Panc1 (cell line): ENCODE results near the gene TEX22. TPM values are rescaled to one million over a fixed set of nuclear protein-coding genes. Genes with fewer than 3 reads are reported as not detected.

ENCODE experiments used
- ATAC-seq: fragments of 200-7000 bp; cut with Tn5 transposase; 2 replicates; pipeline ENCODE4 v1.9.1; 2020; ENCODE audit warnings: mild to moderate bottlenecking, moderate library complexity
- BruUV-seq: library from RNA; stranded (reverse); fragments of 400-500 nt; replicated peaks from 2 replicates; lab custom pipeline; 2021; lab: Mats Ljungman, UMichigan
- CTCF ChIA-PET: fragments of 300-600 bp; sonication (Branson Sonifier 250); formaldehyde crosslinking; loops from one replicate; lab custom pipeline; 2022; ENCODE audit warnings: antibody characterized with exemption; lab: Charles Lee
- POLR2A ChIA-PET: fragments of 300-600 bp; sonication (Branson Sonifier 250); formaldehyde crosslinking; loops from one replicate; lab custom pipeline; 2022; ENCODE audit warnings: antibody characterized with exemption; lab: Charles Lee
- DNase-seq: peaks from one replicate; pipeline ENCODE4 v3.0.0-alpha.2; 2010; ENCODE audit warnings: low read depth, low spot score
- H3K27ac ChIP-seq: 2 replicates; pipeline ENCODE4 v1.5.1; 2011; ENCODE audit warnings: mild to moderate bottlenecking, low read length, inconsistent platforms
- H3K27me3 ChIP-seq: fragments of 200-500 bp; sonication (Bioruptor generic); 2 replicates; pipeline ENCODE4 v1.6.0; 2014; ENCODE audit warnings: low read length, inconsistent platforms; ENCODE audit not compliant: control insufficient read depth, insufficient read depth
- H3K36me3 ChIP-seq: fragments of 200-500 bp; sonication (Bioruptor generic); 2 replicates; pipeline ENCODE4 v1.5.1; 2014; ENCODE audit warnings: inconsistent platforms, mild to moderate bottlenecking, low read length, moderate library complexity; ENCODE audit not compliant: control insufficient read depth, insufficient read depth
- H3K4me1 ChIP-seq: 2 replicates; pipeline ENCODE4 v1.5.1; 2011; ENCODE audit warnings: inconsistent platforms, mild to moderate bottlenecking, low read length, moderate library complexity; ENCODE audit not compliant: control insufficient read depth, insufficient read depth
- H3K4me3 ChIP-seq, 2 experiments: 2 replicates each; pipeline ENCODE4 v1.5.1; 2011 to 2012; ENCODE audit warnings: low read depth in 2 of 2, low read length in 2 of 2, mild to moderate bottlenecking in 2 of 2, inconsistent platforms in 1 of 2, moderate library complexity in 1 of 2
- H3K9me3 ChIP-seq: fragments of 200-500 bp; sonication (Bioruptor generic); 2 replicates; pipeline ENCODE4 v1.5.1; 2014; ENCODE audit warnings: low read depth, mild to moderate bottlenecking, inconsistent platforms, low read length, moderate library complexity; ENCODE audit not compliant: control insufficient read depth, insufficient read depth
- CTCF ChIP-seq: fragments of 450-650 bp; IDR thresholded peaks from 2 replicates; pipeline ENCODE4 v1.5.1; 2017; ENCODE audit warnings: mild to moderate bottlenecking
- POLR2AphosphoS5 ChIP-seq: IDR thresholded peaks from 2 replicates; pipeline ENCODE4 v1.6.1; 2012; ENCODE audit warnings: mild to moderate bottlenecking, low read depth, low read length, moderate library complexity
- SIN3A ChIP-seq: IDR thresholded peaks from 2 replicates; pipeline ENCODE4 v1.6.1; 2012; ENCODE audit warnings: low read depth, mild to moderate bottlenecking, low read length, moderate library complexity, borderline replicate concordance; ENCODE audit not compliant: insufficient read depth
- TCF7L2 ChIP-seq: IDR thresholded peaks from 2 replicates; pipeline ENCODE4 v1.6.1; 2011; ENCODE audit warnings: mild to moderate bottlenecking, low read depth, low read length, inconsistent platforms
- in situ Hi-C: cut with HindIII; loops from 2 replicates; pipeline ENCODE4 v1.10.0; 2016; ENCODE audit warnings: low sequenced_read_pairs, low pct_unique_long_range_greater_than_20kb
- intact Hi-C: fragments of 100-400 bp; cut with micrococcal nuclease; formaldehyde crosslinking; loops from one replicate; pipeline ENCODE4 v1.10.0; 2022; ENCODE audit not compliant: unreplicated experiment
- total RNA-seq: library from RNA; stranded (reverse); gene quantifications from one replicate; pipeline ENCODE4 v1.2.1, GENCODE V29; 2021; ENCODE audit not compliant: unreplicated experiment
- TF ChIP-seq, protein P1 (sequence below), 2 experiments: IDR thresholded peaks; 2 replicates each; pipeline ENCODE4 v1.6.1; 2011 to 2012; ENCODE audit warnings: low read depth in 2 of 2, control low read depth in 1 of 2, low read length in 1 of 2, mild to moderate bottlenecking in 1 of 2, moderate library complexity in 1 of 2; ENCODE audit not compliant: insufficient read depth in 1 of 2

TEX22 gene
- total RNA-seq, 1 experiment from 2014 or later, result 2.9 TPM

- DNase-seq, result no peak
- CTCF ChIA-PET, result no interaction called here
- intact Hi-C loops (no loop called here), in situ Hi-C loops (no loop called here)
- no peaks in the 10 kb centered on the region for H3K9me3 ChIP-seq
- H3K4me1 ChIP-seq, result no peaks in the 10 kb centered on the region
- POLR2A ChIA-PET, result no interaction called here
- H3K27me3 ChIP-seq, result no peaks in the 10 kb centered on the region
- H3K36me3 ChIP-seq, result no peaks in the 10 kb centered on the region
- ATAC-seq, result no peak
- TF ChIP-seq TCF7L2 (no peak), POLR2AphosphoS5 (no peak), SIN3A (no peak), CTCF (no peak)
- TF ChIP-seq, protein P1, sequence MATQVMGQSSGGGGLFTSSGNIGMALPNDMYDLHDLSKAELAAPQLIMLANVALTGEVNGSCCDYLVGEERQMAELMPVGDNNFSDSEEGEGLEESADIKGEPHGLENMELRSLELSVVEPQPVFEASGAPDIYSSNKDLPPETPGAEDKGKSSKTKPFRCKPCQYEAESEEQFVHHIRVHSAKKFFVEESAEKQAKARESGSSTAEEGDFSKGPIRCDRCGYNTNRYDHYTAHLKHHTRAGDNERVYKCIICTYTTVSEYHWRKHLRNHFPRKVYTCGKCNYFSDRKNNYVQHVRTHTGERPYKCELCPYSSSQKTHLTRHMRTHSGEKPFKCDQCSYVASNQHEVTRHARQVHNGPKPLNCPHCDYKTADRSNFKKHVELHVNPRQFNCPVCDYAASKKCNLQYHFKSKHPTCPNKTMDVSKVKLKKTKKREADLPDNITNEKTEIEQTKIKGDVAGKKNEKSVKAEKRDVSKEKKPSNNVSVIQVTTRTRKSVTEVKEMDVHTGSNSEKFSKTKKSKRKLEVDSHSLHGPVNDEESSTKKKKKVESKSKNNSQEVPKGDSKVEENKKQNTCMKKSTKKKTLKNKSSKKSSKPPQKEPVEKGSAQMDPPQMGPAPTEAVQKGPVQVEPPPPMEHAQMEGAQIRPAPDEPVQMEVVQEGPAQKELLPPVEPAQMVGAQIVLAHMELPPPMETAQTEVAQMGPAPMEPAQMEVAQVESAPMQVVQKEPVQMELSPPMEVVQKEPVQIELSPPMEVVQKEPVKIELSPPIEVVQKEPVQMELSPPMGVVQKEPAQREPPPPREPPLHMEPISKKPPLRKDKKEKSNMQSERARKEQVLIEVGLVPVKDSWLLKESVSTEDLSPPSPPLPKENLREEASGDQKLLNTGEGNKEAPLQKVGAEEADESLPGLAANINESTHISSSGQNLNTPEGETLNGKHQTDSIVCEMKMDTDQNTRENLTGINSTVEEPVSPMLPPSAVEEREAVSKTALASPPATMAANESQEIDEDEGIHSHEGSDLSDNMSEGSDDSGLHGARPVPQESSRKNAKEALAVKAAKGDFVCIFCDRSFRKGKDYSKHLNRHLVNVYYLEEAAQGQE (IDR thresholded peaks at IDR 0.05; ENCODE audit: insufficient read depth in 1 of 2, low read depth in 2 of 2, low read length in 1 of 2), result no peak
- no peak overlapping the region for H3K4me3 ChIP-seq
- BruUV-seq, result no TSS peak
- no peak overlapping the region for H3K27ac ChIP-seq
These were observed 29.9 kb upstream of the TEX22 start for GRCh38 chr14:105368426-105368825.

DNA sequence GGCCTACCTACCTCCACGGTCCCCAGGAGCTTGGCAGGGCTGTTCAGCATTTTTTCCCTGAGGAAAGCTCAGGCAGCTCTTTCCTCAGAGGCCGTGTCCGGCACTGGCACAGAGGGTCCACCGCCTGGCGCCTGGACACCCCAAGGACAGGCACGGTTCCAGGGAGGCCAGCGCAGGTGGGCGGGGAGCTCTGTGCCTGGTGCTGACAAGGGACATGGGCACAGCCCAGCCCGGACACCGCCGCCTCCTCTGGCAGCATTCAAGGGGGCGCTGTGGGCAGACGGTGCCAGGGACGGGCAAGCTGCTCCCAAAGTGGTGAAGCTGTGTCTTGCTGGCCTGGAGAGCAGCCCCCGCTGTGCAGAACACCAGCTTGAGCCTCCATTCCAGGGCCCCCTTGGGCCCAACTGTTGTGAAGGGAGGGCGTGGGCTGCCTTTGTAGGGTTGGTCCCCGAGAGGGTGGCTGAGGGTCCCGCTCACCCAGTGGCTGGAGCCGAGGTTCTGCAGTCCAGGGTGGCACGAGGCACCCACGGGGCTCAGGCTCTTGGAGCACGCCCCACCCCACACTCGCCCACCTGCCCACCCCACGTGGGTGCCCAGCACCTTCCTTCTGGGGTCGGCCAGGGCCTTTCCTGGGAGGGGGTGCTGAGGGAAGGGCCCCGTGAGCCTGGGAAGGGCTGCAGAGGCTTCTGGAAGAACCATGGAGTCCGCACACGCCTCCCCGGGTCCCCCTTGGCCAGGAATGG, 29.3 kb upstream of the TEX22 start:
- CTCF ChIA-PET, result no interaction called here
- TF ChIP-seq, protein P1 (IDR thresholded peaks at IDR 0.05; ENCODE audit: insufficient read depth in 1 of 2, low read depth in 2 of 2, low read length in 1 of 2), result no peak
- no peak for TF ChIP-seq TCF7L2
- no peak for TF ChIP-seq SIN3A
- no peak for TF ChIP-seq POLR2AphosphoS5
- TF ChIP-seq CTCF, result no peak

More for the DNA sequence above, 29.3 kb upstream of the TEX22 start:
- Histone ChIP-seq H3K9me3 (no peaks in the 10 kb centered on the region), H3K4me3 (no peak overlapping the region), H3K27ac (no peak overlapping the region), H3K4me1 (no peaks in the 10 kb centered on the region), H3K36me3 (no peaks in the 10 kb centered on the region), H3K27me3 (no peaks in the 10 kb centered on the region)
- POLR2A ChIA-PET, result no interaction called here
- BruUV-seq, result no TSS peak
- ATAC-seq (no peak), DNase-seq (no peak)
- intact Hi-C loops (no loop called here), in situ Hi-C loops (no loop called here)
